T-cell (primary cell): ENCODE results near the gene PDCD4. TPM values are rescaled to one million over a fixed set of nuclear protein-coding genes. Genes with fewer than 3 reads are reported as not detected.

Experiments used
- ATAC-seq, 4 experiments: fragments of 200-7000 bp in 3 of 4; fragments of 150-1000 bp in 1 of 4; cut with Tn5 transposase; replicated peaks in 1 of 4; 1 replicate in 3 of 4; 2 replicates in 1 of 4; pipeline ENCODE4 v1.10.0; 2021; ENCODE audit warnings: moderate library complexity in 3 of 4, mild to moderate bottlenecking in 2 of 4, moderate number of reproducible peaks in 1 of 4
- CTCF ChIA-PET, 2 donors: fragments of 300-600 bp; sonication (Branson Sonifier 250); formaldehyde crosslinking; loops; one replicate each; lab custom pipeline; 2022; ENCODE audit warnings: antibody characterized with exemption in 2 of 2; lab: Charles Lee
- POLR2A ChIA-PET, 2 donors: fragments of 300-600 bp; sonication (Branson Sonifier 250); formaldehyde crosslinking; loops; one replicate each; lab custom pipeline; 2022; ENCODE audit warnings: antibody characterized with exemption in 2 of 2; lab: Charles Lee
- DNase-seq, 35 experiments: peaks; one replicate each; pipeline versions ENCODE4 v3.0.0 to v3.0.0-alpha.2; 2013 to 2023
- H3K27ac ChIP-seq: one replicate; pipeline ENCODE4 v1.5.1; 2013; ENCODE audit warnings: low read length
- H3K27me3 ChIP-seq, 2 experiments: replicated peaks in 1 of 2; 1 replicate in 1 of 2; 2 replicates in 1 of 2; pipeline versions ENCODE4 v1.6.1 to v1.7.0; 2013; ENCODE audit warnings: low read length in 1 of 2, mixed read lengths in 1 of 2; ENCODE audit not compliant: control insufficient read depth in 2 of 2, insufficient read depth in 2 of 2; ENCODE audit errors: extremely low read depth in 1 of 2
- H3K36me3 ChIP-seq, 2 donors: 1 replicate in 1 of 2; 2 replicates in 1 of 2; pipeline versions ENCODE4 v1.6.1 to v1.7.0; 2013; ENCODE audit warnings: low read length in 1 of 2; ENCODE audit not compliant: control insufficient read depth in 2 of 2, insufficient read depth in 1 of 2; ENCODE audit errors: extremely low read depth in 1 of 2
- H3K4me1 ChIP-seq, 2 experiments: 1 replicate in 1 of 2; 2 replicates in 1 of 2; pipeline versions ENCODE4 v1.6.1 to v1.7.0; 2013; ENCODE audit warnings: low read length in 2 of 2, mixed read lengths in 1 of 2; ENCODE audit not compliant: insufficient read depth in 2 of 2, control insufficient read depth in 1 of 2; ENCODE audit errors: extremely low read depth in 1 of 2
- H3K4me3 ChIP-seq, 2 donors: 1 replicate in 1 of 2; 2 replicates in 1 of 2; pipeline versions ENCODE4 v1.5.1 to v1.7.0; 2013; ENCODE audit warnings: mild to moderate bottlenecking in 2 of 2, low read length in 1 of 2, moderate library complexity in 1 of 2; ENCODE audit not compliant: control insufficient read depth in 1 of 2; ENCODE audit errors: extremely low read depth in 1 of 2
- H3K9me3 ChIP-seq: 2 replicates; pipeline ENCODE4 v1.7.0; 2013
- H3K27ac Mint-ChIP-seq, 2 donors: one replicate each; pipeline ENCODE4 v1.8.0; 2020 to 2021; ENCODE audit warnings: mild to moderate bottlenecking in 2 of 2, mixed read lengths in 2 of 2
- H3K27me3 Mint-ChIP-seq, 2 donors: one replicate each; pipeline ENCODE4 v1.8.0; 2021 to 2022; ENCODE audit warnings: mixed read lengths in 2 of 2
- H3K36me3 Mint-ChIP-seq: one replicate; pipeline ENCODE4 v1.8.0; 2021; ENCODE audit warnings: mixed read lengths
- H3K4me1 Mint-ChIP-seq, 3 donors: one replicate each; pipeline ENCODE4 v1.8.0; 2020 to 2022; ENCODE audit warnings: mixed read lengths in 3 of 3, mild to moderate bottlenecking in 1 of 3
- H3K4me3 Mint-ChIP-seq, 3 donors: one replicate each; pipeline ENCODE4 v1.8.0; 2020 to 2022; ENCODE audit warnings: mild to moderate bottlenecking in 3 of 3, mixed read lengths in 3 of 3, moderate library complexity in 3 of 3
- H3K9me3 Mint-ChIP-seq, 3 donors: one replicate each; pipeline ENCODE4 v1.8.0; 2020 to 2022; ENCODE audit warnings: mixed read lengths in 3 of 3
- WGBS: methylation state at CpG from one replicate; pipeline ENCODE4 v1.1.5; 2013; ENCODE audit warnings: missing lambda C conversion rate; ENCODE audit not compliant: insufficient coverage; 5-methylcytosine and 5-hydroxymethylcytosine counted together
- total RNA-seq, 35 experiments: library from RNA in 6 of 35; stranded (reverse) in 6 of 35; fragments of 120-200 nt in 1 of 35; gene quantifications; one replicate each; pipeline versions ENCODE4 v1.2.1 to v1.2.4 and lab custom pipeline; 2013 to 2026

Gene PDCD4
- total RNA-seq (100 to 1,000 TPM; 239 to 335 (median 309) TPM), total RNA-seq (lab: John Stamatoyannopoulos, UW) (83.4 to 673 (median 392) reads per million in 29 experiments)
- total RNA-seq (2013), result 304 TPM

- peak within 1 kb of the TSS; percentile 99 for H3K27ac Mint-ChIP-seq
- WGBS, result under 1% methylated on average over 34 of the region's 47 CpGs
- H3K9me3 ChIP-seq, result no peaks in the 10 kb centered on the region
- peaks cover 0 to 7% of the 10 kb centered on the region in 2 donors for H3K36me3 ChIP-seq
- peak; percentile 69 to 75 (median 72) for ATAC-seq
- DNase-seq, result peak; percentile 75 to 96 (median 90)
- H3K9me3 Mint-ChIP-seq, result peaks cover 0 to 4% (median 0%) of the 10 kb centered on the region in 3 donors
- H3K27me3 ChIP-seq, result no peaks in the 10 kb centered on the region
- H3K4me3 Mint-ChIP-seq, result peak within 1 kb of the TSS; percentile 84 to 99 (median 97)
- H3K4me3 ChIP-seq, result peak within 1 kb of the TSS; percentile 73 to 94
- peaks cover 14% of the 10 kb centered on the region for H3K36me3 Mint-ChIP-seq
- ChIA-PET CTCF (interaction anchor here (0.6 to 1.3 kb wide), 9 partner anchors 9 to 128 kb away, joined by 3 to 13 read pairs (median 3); no protein-coding TSS in a partner anchor), POLR2A (interaction anchor here (0.5 to 2.6 kb wide), 22 partner anchors 8 to 1315 kb away, joined by 3 to 20 read pairs (median 4); partner anchors contain the start of gene BBIP1 (in 1 of the 2))
- H3K4me1 Mint-ChIP-seq, result peaks cover 67 to 76% (median 68%) of the 10 kb centered on the region in 3 donors
- no peaks in the 10 kb centered on the region for H3K27me3 Mint-ChIP-seq
- H3K4me1 ChIP-seq, result peaks cover 53 to 65% of the 10 kb centered on the region in 2 experiments
- H3K27ac ChIP-seq, result peak within 1 kb of the TSS; percentile 96
These were observed at the start of gene PDCD4 for GRCh38 chr10:110871298-110872084. Gene PDCD4, plus strand, starts transcription at chr10:110871928. Its CDS starts 4,100 bp downstream, at chr10:110876028.

- no peak for DNase-seq
- CTCF ChIA-PET, result no interaction called here
These were observed 49.6 kb upstream of the PDCD4 start for GRCh38 chr10:110822035-110822711.

GRCh38 chr10:110822712-110823311 is 48.9 kb upstream of the PDCD4 start:
- ATAC-seq, result no peak
- WGBS, result 100% methylated on average over 3 of the region's 8 CpGs
- ChIA-PET CTCF (no interaction called here), POLR2A (interaction anchor here in 1 of 2 donors (0.5 kb wide), 1 partner anchor 84 kb away, joined by 5 read pairs; no protein-coding TSS in a partner anchor)
- Mint-ChIP-seq H3K9me3 (no peaks in the 10 kb centered on the region), H3K36me3 (no peaks in the 10 kb centered on the region), H3K4me3 (no peak overlapping the region), H3K27ac (peak overlapping the region in 1 of 2 donors; percentile 66), H3K4me1 (peaks cover 6 to 12% (median 6%) of the 10 kb centered on the region in 3 donors), H3K27me3 (no peaks in the 10 kb centered on the region)
- Histone ChIP-seq H3K27ac (no peak overlapping the region), H3K4me1 (peaks cover 0 to under 1% of the 10 kb centered on the region in 2 experiments), H3K36me3 (no peaks in the 10 kb centered on the region), H3K9me3 (no peaks in the 10 kb centered on the region), H3K27me3 (no peaks in the 10 kb centered on the region), H3K4me3 (no peak overlapping the region)
- DNase-seq, result no peak

More at GRCh38 chr10:110822035-110822711, 49.6 kb upstream of the PDCD4 start:
- 100% methylated on average over 2 of the region's 4 CpGs for WGBS
- Mint-ChIP-seq H3K27ac (peak overlapping the region; percentile 56 to 66), H3K4me3 (no peak overlapping the region), H3K27me3 (no peaks in the 10 kb centered on the region), H3K36me3 (no peaks in the 10 kb centered on the region), H3K4me1 (peaks cover 12 to 18% (median 12%) of the 10 kb centered on the region in 3 donors), H3K9me3 (no peaks in the 10 kb centered on the region)
- no peak overlapping the region for H3K4me3 ChIP-seq
- no peaks in the 10 kb centered on the region for H3K27me3 ChIP-seq
- POLR2A ChIA-PET, result interaction anchor here in 1 of 2 donors (0.5 to 0.6 kb wide), 2 partner anchors 69 to 85 kb away, joined by 5 to 8 read pairs; no protein-coding TSS in a partner anchor
- peaks cover 6 to 7% of the 10 kb centered on the region in 2 experiments for H3K4me1 ChIP-seq
- H3K36me3 ChIP-seq, result no peaks in the 10 kb centered on the region
- no peak for ATAC-seq
- no peaks in the 10 kb centered on the region for H3K9me3 ChIP-seq
- H3K27ac ChIP-seq, result no peak overlapping the region

- ChIA-PET POLR2A (no interaction called here), CTCF (interaction anchor here in 1 of 2 donors (0.7 to 1.2 kb wide), 2 partner anchors 19 to 244 kb away, joined by 3 to 4 read pairs; no protein-coding TSS in a partner anchor)
- peaks cover 3 to 10% (median 6%) of the 10 kb centered on the region in 3 donors for H3K4me1 Mint-ChIP-seq
- no peak overlapping the region for H3K27ac Mint-ChIP-seq
- no peak overlapping the region for H3K4me3 Mint-ChIP-seq
- no peaks in the 10 kb centered on the region for H3K9me3 ChIP-seq
- ATAC-seq, result no peak
- H3K9me3 Mint-ChIP-seq, result no peaks in the 10 kb centered on the region
- H3K27ac ChIP-seq, result no peak overlapping the region
- no peaks in the 10 kb centered on the region for H3K36me3 ChIP-seq
- DNase-seq, result no peak
- H3K27me3 ChIP-seq, result no peaks in the 10 kb centered on the region
- H3K4me1 ChIP-seq, result no peaks in the 10 kb centered on the region
- H3K27me3 Mint-ChIP-seq, result no peaks in the 10 kb centered on the region
- no CpG with 5 or more reads among the region's 1 CpG for WGBS
- H3K36me3 Mint-ChIP-seq, result no peaks in the 10 kb centered on the region
- H3K4me3 ChIP-seq, result no peak overlapping the region
These were observed 47.6 kb upstream of the PDCD4 start for GRCh38 chr10:110824152-110824441.

GRCh38 chr10:110824660-110825059 is 47.1 kb upstream of the PDCD4 start:
- POLR2A ChIA-PET, result no interaction called here
- 80% methylated on average over 2 of the region's 5 CpGs for WGBS

More at GRCh38 chr10:110824660-110825059, 47.1 kb upstream of the PDCD4 start:
- Histone ChIP-seq H3K27me3 (no peaks in the 10 kb centered on the region), H3K9me3 (no peaks in the 10 kb centered on the region), H3K4me1 (no peaks in the 10 kb centered on the region), H3K36me3 (no peaks in the 10 kb centered on the region), H3K4me3 (no peak overlapping the region), H3K27ac (no peak overlapping the region)
- Mint-ChIP-seq H3K27ac (no peak overlapping the region), H3K4me1 (peaks cover 3 to 10% (median 6%) of the 10 kb centered on the region in 3 donors), H3K27me3 (no peaks in the 10 kb centered on the region), H3K36me3 (no peaks in the 10 kb centered on the region), H3K9me3 (no peaks in the 10 kb centered on the region), H3K4me3 (no peak overlapping the region)
- ATAC-seq, result no peak
- no peak for DNase-seq
- CTCF ChIA-PET, result interaction anchor here in 1 of 2 donors (0.7 to 1.2 kb wide), 2 partner anchors 19 to 245 kb away, joined by 3 to 4 read pairs; no protein-coding TSS in a partner anchor
